Hematopoietic multipotent progenitor cell treated with erythropoietin and hydrocortisone succinate and interleukin-3 and kit ligand, for 4 days (in vitro differentiated cells): ENCODE data around the gene VTA1.
"Not testable (repeated sequence)": the region's sequence is repeated elsewhere in the genome, so short reads cannot be mapped to it uniquely, and the experiment has no call there.

Source experiments
- DNase-seq: peaks from one replicate; pipeline ENCODE4 v3.0.0-alpha.2; 2015

VTA1 gene

GRCh38 chr6:142146828-142147662 lies at the start of gene VTA1, which contains the start of gene NMBR:
VTA1 (plus strand) TSS chr6:142147263; CDS start chr6:142147288, 25 bp downstream.
NMBR (minus strand) TSS chr6:142147122; CDS start chr6:142088658, 58,464 bp downstream.
- DNase-seq: peak; percentile 99

GRCh38 chr6:142104820-142105219 lies 42.2 kb upstream of the VTA1 start:
- not testable (repeated sequence) for DNase-seq

DNA sequence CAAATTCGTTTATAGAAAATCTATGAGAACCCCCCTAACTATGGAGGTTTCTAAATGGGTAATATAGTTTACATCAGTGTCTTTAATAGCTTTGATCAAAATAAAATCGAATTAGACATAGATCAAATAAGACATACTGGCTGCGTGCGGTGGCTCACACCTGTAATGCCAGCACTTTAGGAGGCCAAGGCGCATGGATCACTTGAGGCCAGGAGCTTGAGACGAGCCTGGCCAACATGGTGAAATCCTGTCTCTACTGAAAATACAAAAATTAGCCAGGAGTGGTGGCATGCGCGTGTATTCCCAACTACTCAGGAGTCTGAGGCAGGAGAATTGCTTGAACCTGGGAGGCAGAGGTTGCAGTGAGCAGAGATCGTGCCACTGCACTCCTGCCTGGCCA lies 36.2 kb upstream of the VTA1 start:
- not testable (repeated sequence) for DNase-seq

DNA sequence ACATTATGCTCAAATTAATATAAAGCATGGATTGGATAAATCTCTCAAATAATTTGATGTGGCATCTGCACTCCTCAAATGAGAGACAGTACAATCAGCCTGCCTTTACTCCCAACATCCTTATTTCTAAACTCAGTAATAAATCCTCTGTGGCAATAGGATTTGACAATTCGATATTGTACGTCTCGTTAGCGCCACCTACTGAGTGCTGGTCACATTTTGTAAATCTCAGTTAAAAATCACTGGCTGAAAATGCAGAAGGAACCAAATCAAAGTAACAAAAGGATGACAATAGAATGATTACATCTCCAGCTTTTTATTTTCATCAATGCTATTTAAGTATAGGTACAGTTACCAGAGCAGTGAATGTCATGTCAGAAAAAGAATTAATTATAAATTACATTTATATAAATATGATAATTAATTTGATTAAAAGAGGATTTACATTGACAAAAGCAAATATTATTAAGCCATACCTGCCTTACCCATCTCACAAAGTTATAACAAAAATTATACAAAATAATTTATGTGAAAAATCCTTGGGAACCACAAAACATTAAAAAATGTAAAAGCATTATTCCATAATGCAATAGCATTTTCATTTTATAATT lies 34.5 kb upstream of the VTA1 start:
- DNase-seq: peak; percentile 85

- DNase-seq: no peak
Observed at GRCh38 chr6:142117366-142117765, 29.7 kb upstream of the VTA1 start.

DNA sequence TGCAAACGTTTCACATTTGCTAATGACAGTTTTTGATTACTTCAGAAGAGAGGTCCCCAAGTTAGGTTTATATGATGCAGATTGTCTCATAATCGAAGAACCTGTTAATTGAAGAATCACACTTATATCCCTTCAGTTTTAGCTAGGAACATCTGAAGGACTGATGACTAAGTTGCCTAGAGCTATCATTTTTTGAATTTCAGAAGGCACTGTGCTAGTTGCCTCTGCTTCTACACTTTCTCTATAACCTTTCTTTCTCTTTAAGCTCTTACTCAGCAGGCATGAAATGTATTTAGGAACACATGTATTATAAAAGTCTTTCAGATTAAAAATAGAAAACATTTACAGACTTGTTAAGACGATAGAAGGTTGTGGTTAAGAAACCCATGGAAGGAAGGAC lies 28.7 kb upstream of the VTA1 start:
- DNase-seq: no peak

GRCh38 chr6:142118925-142119324 lies 28.1 kb upstream of the VTA1 start:
- DNase-seq: no peak

- DNase-seq: no peak
Observed at GRCh38 chr6:142121342-142121741, 25.7 kb upstream of the VTA1 start.

GRCh38 chr6:142130814-142131213 lies 16.2 kb upstream of the VTA1 start:
- no peak for DNase-seq

- DNase-seq: no peak
Observed at GRCh38 chr6:142132625-142133024, 14.4 kb upstream of the VTA1 start, which contains the start of gene GJE1. GJE1 (plus strand) TSS chr6:142132925; CDS start chr6:142133159, 234 bp downstream.

GRCh38 chr6:142138876-142139275 lies 8.2 kb upstream of the VTA1 start:
- DNase-seq: no peak

- DNase-seq: not testable (repeated sequence)
Observed at GRCh38 chr6:142141531-142141930, 5.5 kb upstream of the VTA1 start.

DNA sequence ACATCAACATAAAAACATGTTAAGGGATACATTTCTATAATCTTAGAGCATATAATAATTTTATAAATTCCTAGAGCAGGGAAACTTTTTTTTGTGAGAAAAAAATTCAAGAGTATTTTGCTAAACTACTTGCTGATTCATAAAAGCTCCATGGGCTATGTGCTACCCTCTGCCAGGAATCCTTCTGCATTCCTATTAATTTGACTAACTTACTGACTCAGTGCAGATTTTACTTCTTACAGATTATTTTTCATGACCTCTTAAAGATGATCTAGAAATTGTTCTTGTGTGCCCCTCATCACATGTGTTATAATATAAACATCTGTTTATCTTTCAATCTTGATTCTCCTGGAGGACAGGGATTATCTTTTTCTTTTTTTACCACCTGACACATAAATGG lies 5.7 kb downstream of the VTA1 start:
- no peak for DNase-seq

GRCh38 chr6:142153196-142153595 lies 6.1 kb downstream of the VTA1 start:
- no peak for DNase-seq

- DNase-seq: no peak
Observed at GRCh38 chr6:142154336-142154735, 7.3 kb downstream of the VTA1 start.

- DNase-seq: no peak
Observed at GRCh38 chr6:142155091-142155490, 8.0 kb downstream of the VTA1 start.

- DNase-seq: peak; percentile 79
Observed at GRCh38 chr6:142155895-142156757, 9.1 kb downstream of the VTA1 start.

DNA sequence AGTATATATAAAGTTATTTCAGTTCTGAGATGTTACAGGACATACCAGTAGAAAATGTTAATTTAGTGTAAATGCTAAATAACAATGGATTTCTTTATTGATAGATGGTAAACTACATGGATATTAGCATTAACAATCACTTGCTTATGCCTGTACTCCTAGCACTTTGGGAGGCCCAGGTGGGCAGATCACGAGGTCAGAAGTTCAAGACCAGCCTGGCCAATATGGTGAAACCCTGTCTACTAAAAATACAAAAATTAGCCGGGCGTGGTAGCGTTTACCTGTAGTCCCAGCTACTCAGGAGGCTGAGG lies 9.7 kb downstream of the VTA1 start:
- DNase-seq: not testable (repeated sequence)

DNA sequence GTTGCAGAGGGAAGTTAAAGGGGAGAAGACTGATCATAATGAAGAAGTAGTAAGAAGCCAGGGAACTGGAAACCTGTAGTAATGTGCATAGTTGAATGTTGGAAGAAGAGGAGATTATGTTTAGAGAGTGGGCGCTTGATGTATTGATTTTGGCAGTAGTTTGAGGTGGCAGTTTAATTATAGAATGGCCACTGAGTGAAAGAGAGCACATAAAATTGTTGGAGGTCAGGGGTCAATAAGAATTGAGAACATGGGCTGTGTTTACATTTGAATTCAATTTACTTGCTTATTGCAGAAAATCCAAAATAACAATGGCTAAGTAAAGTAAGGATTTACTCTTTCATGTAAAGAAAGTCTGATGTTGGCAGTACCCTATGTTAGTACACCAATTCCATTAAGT lies 15.7 kb downstream of the VTA1 start:
- no peak for DNase-seq

- DNase-seq: no peak
Observed at GRCh38 chr6:142165227-142165626, 18.2 kb downstream of the VTA1 start.

GRCh38 chr6:142167071-142167470 lies 20.0 kb downstream of the VTA1 start:
- no peak for DNase-seq

DNA sequence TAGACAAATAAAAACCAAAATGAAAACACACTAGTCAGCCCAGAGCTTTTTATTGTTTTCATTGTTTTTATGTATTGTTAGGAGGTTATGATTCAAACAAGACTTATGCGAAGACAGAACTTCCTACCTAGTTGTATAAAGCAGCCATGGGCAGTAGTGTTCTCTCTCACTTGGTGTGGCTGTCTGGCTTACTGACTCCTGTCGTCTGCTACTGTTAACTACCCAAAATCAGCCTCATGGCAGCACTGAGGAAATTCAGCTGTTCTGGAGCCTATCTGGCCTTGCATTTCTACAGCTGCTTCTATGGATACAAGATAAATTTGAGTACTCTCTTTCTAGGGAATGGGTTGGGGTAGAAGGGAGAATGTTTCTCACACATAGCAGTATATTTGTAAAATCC lies 20.4 kb downstream of the VTA1 start:
- no peak for DNase-seq

DNA sequence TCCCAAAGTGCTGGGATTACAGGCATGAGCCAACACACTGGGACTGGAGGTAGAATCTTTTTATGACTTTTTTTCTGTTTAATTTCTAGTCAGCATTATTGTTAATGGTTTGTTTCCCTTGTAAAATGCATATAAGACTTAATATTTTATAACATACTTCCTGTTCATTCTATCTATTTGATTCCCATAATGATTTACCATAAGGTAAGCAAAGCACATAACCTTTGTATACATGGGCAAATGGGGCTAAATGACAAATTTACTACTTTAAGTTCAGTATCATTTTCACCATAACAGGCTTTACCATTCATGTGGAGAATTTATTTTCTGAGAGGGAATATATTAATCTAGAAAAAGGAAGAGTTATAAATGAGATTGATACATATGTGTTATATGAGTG lies 24.3 kb downstream of the VTA1 start:
- no peak for DNase-seq
